Muscle of arm (tissue), 12 donors: ENCODE measurements around the gene PLOD1. TPM values are rescaled to one million over a fixed set of nuclear protein-coding genes. Genes with fewer than 3 reads are reported as not detected.
"Not testable (repeated sequence)": the region's sequence is repeated elsewhere in the genome, so short reads cannot be mapped to it uniquely, and the experiment has no call there.

Experiments
- DNase-seq: peaks from one replicate; pipeline ENCODE4 v3.0.0-alpha.2; 2013
- polyA plus RNA-seq, 12 donors: library from polyadenylated mRNA; unstranded; fragments of 120-200 nt; gene quantifications; one replicate each; pipeline ENCODE4 v1.2.1, GENCODE V29; 2013; ENCODE audit not compliant: insufficient read length in 12 of 12

The PLOD1 gene
- polyA plus RNA-seq, 12 donors: 89.9 to 196 (median 146) TPM; not detected in 1

- DNase-seq: no peak
Observed at GRCh38 chr1:12001996-12002493, 67.5 kb downstream of the PLOD1 start.

GRCh38 chr1:12003762-12004161 lies 69.2 kb downstream of the PLOD1 start:
- DNase-seq: no peak

GRCh38 chr1:12005488-12006166 lies 71.1 kb downstream of the PLOD1 start:
- DNase-seq: no peak

GRCh38 chr1:12006167-12006921 lies 71.8 kb downstream of the PLOD1 start:
- DNase-seq: no peak

GRCh38 chr1:12007204-12007603 lies 72.7 kb downstream of the PLOD1 start:
- no peak for DNase-seq

- not testable (repeated sequence) for DNase-seq
Observed at GRCh38 chr1:12008355-12008754, 73.8 kb downstream of the PLOD1 start.

GRCh38 chr1:12009318-12009947 lies 74.9 kb downstream of the PLOD1 start:
- no peak for DNase-seq

GRCh38 chr1:12010746-12011570 lies 76.4 kb downstream of the PLOD1 start:
- DNase-seq: no peak

- no peak for DNase-seq
Observed at GRCh38 chr1:12011998-12012397, 77.5 kb downstream of the PLOD1 start.

- no peak for DNase-seq
Observed at GRCh38 chr1:12012560-12013316, 78.2 kb downstream of the PLOD1 start.

- no peak for DNase-seq
Observed at GRCh38 chr1:12014141-12014991, 79.8 kb downstream of the PLOD1 start.

- DNase-seq: no peak
Observed at GRCh38 chr1:12015001-12015491, 80.5 kb downstream of the PLOD1 start.

GRCh38 chr1:12015499-12015898 lies 81.0 kb downstream of the PLOD1 start:
- no peak for DNase-seq

GRCh38 chr1:12016182-12016581 lies 81.7 kb downstream of the PLOD1 start:
- no peak for DNase-seq

- DNase-seq: no peak
Observed at GRCh38 chr1:12019858-12020509, 85.5 kb downstream of the PLOD1 start.

- DNase-seq: no peak
Observed at GRCh38 chr1:12021616-12022015, 87.1 kb downstream of the PLOD1 start.

GRCh38 chr1:12022036-12022435 lies 87.5 kb downstream of the PLOD1 start:
- no peak for DNase-seq
